Superior temporal gyrus (tissue), 1 donor: ENCODE results near the gene ATG14.
"Not testable (repeated sequence)": the region's sequence is repeated elsewhere in the genome, so short reads cannot be mapped to it uniquely, and the experiment has no call there.

Source experiments
- DNase-seq: peaks from one replicate; pipeline ENCODE4 v3.0.0-alpha.2; 2016; ENCODE audit errors: extremely low spot score

Gene ATG14

GRCh38 chr14:55411426-55412389, at the start of gene ATG14:
ATG14 (minus strand) TSS chr14:55411830; CDS start chr14:55411822, 8 bp downstream.
- peak; percentile 92 for DNase-seq

GRCh38 chr14:55458800-55459515, 47.3 kb upstream of the ATG14 start:
- DNase-seq = no peak

GRCh38 chr14:55457496-55457895, 45.9 kb upstream of the ATG14 start:
- no peak for DNase-seq

GRCh38 chr14:55456411-55456810, 44.8 kb upstream of the ATG14 start:
- DNase-seq = not testable (repeated sequence)

GRCh38 chr14:55454264-55455002, 42.8 kb upstream of the ATG14 start:
- peak; percentile 53 for DNase-seq

- DNase-seq = no peak
These were observed 40.3 kb upstream of the ATG14 start for GRCh38 chr14:55451950-55452349.

GRCh38 chr14:55451398-55451797, 39.8 kb upstream of the ATG14 start:
- no peak for DNase-seq

GRCh38 chr14:55450987-55451386, 39.4 kb upstream of the ATG14 start:
- DNase-seq = no peak

- DNase-seq = no peak
These were observed 38.9 kb upstream of the ATG14 start for GRCh38 chr14:55450539-55450938.

- DNase-seq = no peak
These were observed 38.5 kb upstream of the ATG14 start for GRCh38 chr14:55450124-55450523.

GRCh38 chr14:55449116-55449515, 37.5 kb upstream of the ATG14 start:
- DNase-seq = no peak

- no peak for DNase-seq
These were observed 36.5 kb upstream of the ATG14 start for GRCh38 chr14:55448141-55448614.

- DNase-seq = no peak
These were observed 35.2 kb upstream of the ATG14 start for GRCh38 chr14:55446833-55447232.

- DNase-seq = peak; percentile 88
These were observed 34.6 kb upstream of the ATG14 start for GRCh38 chr14:55446127-55446736.

GRCh38 chr14:55441286-55441685, 29.7 kb upstream of the ATG14 start:
- no peak for DNase-seq

GRCh38 chr14:55440385-55440784, 28.8 kb upstream of the ATG14 start, which contains the start of gene TBPL2:
TBPL2 (minus strand) TSS chr14:55440616; CDS start chr14:55440449, 167 bp downstream.
- no peak for DNase-seq

- DNase-seq = no peak
These were observed 26.5 kb upstream of the ATG14 start for GRCh38 chr14:55438066-55438683.

- DNase-seq = no peak
These were observed 25.3 kb upstream of the ATG14 start for GRCh38 chr14:55436931-55437330.

GRCh38 chr14:55436519-55436918, 24.9 kb upstream of the ATG14 start:
- no peak for DNase-seq

GRCh38 chr14:55434805-55435174, 23.2 kb upstream of the ATG14 start:
- no peak for DNase-seq
